ENCODE measurements around the gene WDR90.
A peak's percentile ranks its signal among the peaks of the same experiment; 100 is the strongest.

Gene WDR90

DNA sequence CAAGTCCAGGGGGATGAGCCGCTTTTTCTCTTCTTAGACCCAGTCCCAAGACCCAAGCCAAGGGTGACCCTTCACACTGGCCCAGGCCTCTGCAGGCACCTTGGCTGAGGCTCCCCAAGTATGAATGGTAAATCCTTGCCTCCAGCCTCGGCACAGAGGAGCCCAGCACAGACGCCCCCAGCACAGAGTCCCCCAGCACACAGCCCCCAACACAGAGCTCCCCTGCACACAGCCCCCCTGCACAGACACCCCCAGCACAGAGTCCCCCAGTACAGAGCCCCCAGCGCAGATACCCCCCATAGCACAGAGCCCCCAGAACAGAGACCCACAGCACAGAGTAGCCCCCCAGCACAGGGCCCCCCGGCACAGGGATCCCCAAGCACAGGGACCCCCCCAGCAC lies 8.6 kb upstream of the WDR90 start:
- no peak for DNase-seq

DNA sequence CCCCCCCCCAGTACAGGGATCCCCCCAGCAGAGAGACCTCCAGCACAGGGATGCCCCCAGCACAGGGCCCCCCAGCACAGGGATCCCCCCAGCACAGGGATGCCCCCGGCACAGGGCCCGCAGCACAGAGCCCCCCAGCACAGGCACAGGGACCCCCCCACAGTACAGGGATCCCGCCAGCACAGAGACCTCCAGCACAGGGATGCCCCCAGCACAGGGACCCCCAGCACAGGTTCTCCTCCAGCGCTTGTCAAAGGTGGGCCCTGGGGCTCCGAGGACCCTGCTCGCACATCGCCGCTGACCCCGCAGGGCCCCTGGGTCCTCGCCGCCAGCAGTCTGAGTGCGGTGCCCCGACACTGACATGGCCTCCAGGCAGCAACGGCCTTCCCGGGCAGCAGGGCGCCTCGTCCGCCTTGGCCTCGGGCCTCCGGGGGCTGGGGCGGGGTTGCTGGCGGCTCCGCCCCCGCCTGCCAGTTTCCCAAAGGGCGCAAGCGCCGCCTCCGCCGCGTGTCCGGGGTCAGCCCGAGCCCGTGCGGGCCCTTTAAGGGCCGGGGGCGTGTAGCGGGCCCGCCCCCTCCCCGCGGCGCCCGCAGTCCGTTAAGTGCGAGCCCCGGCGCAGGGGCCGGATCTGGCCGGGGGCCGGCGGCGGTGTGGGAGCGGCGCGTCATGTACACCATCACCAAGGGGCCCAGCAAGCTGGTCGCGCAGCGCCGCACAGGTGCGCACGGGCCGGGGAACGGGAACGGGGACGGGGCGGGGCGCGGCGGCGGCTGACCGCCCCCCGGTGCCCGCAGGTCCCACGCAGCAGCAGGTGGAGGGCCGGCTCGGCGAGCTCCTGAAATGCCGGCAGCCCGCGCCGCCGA lies 7.6 kb upstream of the WDR90 start, which contains the start of gene MCRIP2:
TSS of gene MCRIP2 (plus strand) at position 503 of the 863 bp plus-strand sequence. CDS start at position 667, 164 bp downstream.
- DNase-seq, result peak; percentile 42

DNA sequence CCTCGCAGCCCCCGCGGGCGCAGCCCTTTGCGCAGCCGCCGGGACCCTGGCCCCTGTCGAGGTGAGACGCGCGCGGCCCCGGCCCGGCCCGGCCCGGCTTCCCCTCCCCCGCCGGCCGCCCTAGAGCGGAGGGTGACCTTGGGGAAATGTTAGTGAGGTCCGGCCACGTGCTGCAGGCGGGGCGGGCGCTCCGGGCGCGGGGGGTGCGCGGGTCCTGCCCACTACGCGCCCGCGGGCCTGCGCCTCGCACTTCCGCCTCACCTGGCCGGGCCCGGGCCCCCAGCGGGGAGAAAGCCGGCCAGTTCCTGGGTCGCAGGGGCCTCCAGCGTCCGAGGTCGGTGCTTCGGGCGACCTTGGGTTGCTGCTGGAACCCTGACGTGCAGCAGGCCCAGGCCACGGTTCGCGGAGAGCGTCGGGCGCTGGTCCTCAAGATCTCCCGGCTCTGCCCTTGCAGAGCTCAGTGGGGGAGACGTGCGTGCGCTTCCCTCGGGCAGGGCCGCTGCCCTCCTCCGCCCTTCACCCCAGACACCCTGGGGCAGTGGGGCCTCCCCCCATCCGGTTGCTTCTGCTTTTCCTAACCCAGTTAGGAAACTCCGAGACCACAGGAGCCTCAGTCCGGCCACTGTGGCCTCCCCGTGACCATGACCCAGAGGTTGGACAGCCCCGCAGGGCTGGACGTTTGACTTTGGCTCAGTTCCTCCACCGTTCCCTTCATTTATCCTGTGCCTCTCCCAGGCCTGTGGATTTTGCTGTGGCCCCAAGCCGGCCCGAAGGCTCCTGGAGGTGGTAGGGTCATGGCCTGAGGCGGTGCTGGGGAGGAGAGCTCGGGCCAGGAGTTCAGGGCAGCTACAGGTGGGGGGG lies 6.7 kb upstream of the WDR90 start:
- no peak for DNase-seq

DNA sequence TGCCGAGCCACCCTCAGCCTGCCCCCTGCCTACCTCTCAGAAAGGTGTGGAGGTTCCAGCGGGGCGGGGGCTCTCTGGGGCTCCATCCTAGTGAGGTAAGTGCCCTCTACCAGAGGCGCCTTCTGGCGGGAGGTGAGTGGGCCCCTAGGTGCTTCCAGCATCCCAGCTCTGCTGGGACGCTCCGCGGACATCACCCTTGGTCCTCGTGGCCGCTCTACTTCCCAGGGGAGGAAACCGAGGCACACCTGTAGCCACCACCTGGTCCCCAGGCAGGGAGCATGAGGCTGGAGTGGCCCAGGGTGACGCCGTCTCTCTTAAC lies 6.2 kb upstream of the WDR90 start:
- DNase-seq, result no peak

DNA sequence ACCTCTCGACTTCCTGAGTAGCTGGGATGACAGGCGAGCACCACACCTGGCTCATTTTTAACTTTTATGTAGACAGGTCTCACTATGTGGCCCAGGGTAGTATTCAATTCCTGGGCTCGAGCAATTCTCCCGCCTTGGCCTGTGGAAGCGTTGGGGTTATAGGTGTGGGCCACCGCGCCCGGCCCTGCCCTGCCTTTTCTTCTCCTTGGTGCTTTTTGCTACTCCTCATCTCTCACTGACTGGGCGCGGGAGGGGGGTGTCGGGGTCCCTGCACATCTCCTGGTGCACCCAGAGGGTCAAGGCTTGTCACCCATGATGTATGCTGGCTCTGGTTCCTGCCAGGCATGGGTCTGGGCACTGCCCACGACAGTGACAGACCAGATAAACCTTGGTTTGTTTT lies 4.6 kb upstream of the WDR90 start:
- no peak for DNase-seq

DNA sequence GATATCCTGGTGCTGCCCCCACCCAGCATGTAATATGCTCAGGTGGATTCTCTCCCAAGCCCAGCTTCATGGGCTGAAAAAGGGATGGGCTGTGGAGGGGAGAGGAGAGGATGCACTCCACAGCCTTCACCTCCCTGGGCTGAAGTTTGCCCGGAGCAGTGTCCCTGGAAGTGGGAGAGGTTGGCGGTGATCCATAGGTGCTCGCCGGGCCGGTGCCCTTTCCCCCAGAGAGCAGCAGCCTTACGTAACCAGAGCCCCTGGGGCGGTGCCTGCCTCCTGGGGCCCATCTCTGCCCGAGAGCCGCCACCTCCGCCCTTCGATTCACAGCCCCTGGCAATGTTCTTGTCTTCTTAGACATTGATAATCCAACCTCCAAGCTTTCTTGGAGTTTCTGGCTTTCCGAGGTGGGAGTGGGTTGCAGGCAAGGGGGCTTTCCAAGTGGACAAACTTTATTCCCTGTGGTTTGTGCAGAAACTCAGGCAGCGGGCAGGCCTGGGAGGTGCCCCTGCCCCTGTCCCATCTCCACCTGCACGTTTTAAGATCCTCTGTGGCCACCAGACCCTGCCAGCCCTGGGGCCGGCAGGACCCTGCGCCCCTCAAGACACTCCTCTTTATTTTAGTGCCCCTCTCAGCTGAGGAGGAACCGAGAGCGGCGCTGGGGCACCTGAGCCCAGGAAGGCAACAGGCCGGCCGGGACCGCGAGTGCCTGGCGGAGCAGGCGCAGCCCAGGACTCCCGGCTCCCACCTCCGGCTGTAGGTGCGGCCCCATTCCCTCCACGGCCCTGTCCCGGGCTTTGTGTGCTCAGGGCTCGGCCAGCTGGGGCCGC lies 3.1 kb upstream of the WDR90 start:
- no peak for DNase-seq

DNA sequence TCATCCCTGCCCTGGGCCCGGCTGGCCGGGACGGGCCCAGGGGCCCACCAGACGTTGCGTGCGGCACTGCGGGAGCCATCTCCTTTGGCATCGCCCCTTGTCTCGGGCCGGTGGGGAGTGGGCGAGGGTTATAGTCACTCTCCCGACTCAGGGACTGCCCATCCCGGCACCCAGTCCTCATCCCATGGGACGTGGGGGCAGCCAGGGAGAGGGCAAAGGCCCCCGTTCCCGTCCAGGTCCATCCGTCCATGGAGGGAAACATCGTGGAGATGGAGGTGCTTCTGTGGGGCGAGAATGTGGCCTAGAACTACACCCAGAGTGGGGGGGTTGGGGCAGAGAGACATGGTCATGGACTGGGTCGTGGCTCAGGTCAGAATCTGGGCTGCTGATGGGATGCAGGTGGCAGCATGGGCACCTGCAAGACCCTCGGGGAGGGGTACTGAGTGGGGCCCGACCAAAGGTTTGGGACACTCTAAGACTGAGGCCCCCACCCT lies 2.4 kb upstream of the WDR90 start:
- DNase-seq, result no peak

DNA sequence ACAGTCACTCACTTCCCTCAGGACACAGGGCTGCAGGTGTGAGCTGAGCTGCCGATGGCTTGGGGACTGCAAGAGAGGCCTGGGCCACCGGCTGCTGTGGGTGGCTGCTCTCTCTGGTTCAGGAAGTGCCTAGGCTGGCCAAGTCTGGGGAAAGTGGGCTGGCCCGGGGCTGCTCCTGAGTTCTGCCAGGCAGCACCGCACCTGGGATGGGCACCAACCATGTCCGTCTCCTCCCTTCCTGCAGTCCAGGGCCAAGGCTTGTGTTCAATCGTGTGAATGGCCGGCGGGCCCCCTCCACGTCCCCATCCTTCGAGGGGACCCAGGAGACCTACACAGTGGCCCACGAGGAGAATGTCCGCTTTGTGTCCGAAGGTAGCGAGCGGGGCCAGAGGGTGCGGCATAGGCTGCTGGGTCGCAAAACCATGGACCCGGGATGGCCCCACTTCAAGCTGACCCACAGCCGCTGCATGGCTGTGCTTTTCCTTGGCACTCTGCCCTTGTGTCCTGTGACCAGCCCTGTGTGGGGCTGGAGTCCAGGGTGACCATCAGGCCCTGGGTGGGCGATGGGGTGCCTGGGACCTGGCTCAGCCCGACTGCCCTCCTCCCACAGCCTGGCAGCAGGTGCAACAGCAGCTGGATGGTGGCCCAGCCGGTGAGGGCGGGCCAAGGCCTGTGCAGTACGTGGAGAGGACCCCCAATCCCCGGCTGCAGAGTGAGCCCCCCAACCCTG lies 1.8 kb upstream of the WDR90 start:
- DNase-seq, result no peak

DNA sequence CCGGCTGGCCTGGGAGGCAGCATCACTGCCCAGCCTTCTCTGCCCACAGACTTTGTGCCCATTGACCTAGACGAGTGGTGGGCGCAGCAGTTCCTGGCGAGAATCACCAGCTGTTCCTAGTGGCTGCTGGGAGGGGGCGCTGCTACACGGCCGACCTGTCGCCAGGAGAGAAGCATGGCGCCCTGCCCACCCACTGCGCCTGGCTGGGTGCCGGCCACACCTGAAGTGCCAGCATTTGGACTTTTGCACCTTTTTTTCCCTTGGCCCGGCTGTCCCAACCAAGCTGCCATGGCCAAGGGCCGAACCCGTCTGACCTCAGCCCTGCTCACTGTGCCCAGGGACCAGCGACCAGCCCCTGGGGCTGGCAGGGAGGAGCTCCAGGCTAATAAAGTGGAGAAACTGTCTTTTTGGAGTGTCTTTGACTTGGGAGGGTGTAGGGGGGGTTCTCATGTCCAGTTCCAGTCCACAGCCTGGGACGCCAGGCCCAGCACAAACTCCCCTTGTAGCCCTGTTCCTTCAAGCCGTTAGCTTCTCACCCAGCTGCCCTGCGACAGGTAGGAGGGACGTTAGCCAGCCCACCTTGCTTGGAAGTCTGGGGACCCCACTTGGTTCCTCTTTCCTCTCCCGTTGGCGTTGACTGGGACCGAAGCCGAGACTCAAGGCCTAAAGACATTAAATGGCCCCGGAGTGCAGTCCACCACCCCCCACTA lies 939 bp upstream of the WDR90 start:
- DNase-seq, result no peak

DNA sequence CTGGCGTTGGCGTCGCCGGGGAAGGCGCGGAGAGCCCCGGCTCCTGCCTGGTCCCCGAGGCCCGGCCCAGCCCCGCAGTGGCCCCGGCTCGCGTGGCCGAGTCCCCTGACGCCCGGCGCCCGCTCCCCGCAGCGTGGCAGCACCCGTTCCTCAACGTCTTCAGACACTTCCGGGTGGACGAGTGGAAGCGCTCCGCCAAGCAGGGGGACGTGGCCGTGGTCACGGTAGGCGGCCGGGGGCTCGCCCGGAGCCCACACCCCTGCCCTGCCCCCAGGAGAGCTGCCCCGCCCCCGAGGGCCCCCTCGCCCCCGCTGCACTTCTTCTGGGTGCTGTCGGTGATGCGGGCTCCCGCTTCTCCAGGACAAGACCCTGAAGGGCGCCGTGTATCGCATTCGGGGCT lies 466 bp downstream of the WDR90 start:
- no peak for DNase-seq

DNA sequence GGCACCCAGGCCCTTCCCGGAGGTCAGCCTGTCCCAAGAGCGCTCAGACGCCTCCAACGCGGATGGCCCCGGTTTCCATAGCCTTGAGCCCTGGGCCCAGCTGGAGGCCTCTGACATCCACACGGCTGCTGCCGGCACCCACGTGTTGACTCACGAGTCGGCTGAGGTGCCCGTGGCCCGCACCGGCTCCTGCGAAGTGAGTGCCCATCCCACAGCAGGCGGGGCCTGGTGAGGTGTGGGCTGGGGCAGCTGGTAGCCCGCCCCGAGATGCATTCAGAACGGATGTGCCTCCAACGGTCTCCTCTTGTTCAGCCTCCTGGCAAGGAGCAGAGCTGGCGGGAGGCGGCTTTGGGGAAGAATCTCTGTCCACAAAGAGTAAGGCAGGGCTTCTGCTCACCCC lies 2.7 kb downstream of the WDR90 start:
- no peak for DNase-seq

DNA sequence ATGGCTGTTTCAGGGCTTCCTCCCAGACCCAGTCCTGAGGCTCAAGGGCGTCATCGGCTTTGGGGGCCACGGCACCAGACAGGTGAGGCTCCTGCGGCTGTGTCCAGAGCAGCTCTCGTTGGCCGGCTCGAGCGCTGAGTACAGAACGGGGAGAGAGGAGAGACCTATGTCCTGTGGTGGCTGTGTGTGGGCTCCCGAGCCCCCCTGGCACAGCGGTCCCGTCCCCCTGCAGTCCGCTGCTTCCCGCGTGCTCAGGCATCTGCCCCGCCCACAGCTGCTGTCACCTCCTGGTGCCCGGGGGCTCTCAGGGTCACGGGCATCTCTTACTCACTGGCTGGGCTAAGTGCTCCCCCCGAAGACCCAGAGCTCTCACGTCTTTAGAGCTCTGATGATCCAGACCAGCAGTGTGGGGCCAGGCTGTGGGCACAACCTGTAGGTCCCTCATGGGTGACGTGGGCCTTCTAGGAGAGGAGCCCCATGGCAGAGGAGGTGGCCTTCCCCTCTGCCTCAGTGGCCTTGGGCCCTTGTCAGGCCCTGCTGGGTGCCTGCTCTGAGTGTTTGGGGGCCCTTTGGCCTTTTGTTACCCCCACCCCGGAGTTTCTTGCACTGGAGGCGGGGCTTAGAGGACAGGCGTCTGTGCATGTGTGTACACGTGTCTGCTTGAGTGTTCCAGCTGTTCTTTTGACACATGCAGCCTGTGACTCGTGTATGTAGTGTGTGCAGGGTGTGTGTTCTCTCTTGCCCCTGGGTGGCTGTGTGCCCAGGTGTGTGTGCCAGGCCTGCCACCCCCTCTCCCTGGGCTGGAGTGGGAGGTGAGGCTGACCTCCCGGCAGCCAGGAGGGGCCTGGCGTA lies 3.5 kb downstream of the WDR90 start:
- no peak for DNase-seq

DNA sequence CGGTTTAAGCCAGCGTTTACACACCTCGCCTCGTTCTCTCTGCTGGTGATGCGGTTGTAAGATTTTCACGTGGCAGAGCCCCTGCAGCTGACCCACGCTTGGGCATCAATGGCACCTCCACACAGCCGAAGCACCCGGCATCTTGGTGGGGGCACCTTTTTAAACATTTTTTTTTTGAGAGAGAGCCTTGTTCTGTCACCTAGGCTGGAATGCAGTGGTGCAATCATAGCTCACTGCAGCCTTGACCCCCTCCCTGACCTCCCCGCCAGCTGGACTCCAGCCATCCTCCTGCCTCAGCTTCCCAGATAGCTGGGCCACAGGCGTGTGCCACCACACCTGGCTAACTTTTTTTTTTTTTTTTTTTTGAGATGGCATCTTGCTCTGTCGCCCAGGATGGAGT lies 4.9 kb downstream of the WDR90 start:
- no peak for DNase-seq

DNA sequence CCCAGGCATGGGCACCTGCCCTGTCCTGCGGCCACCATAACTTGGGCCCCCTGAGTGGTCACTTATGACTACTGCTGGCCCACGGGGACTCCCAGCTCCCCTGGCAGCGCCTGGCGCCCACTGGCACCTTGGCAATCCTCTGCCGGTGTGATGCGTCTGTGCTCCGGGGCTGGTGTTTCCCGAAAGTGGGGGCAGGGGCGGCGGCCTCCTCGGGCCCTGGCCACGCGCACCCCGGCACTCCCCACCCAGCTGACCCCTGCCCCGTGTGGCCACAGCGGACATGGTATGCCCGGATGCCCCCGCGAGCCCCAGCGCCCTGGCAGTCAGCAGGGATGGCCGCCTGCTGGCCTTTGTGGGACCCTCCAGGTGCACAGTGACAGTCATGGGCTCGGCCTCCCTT lies 8.3 kb downstream of the WDR90 start:
- no peak for DNase-seq

DNA sequence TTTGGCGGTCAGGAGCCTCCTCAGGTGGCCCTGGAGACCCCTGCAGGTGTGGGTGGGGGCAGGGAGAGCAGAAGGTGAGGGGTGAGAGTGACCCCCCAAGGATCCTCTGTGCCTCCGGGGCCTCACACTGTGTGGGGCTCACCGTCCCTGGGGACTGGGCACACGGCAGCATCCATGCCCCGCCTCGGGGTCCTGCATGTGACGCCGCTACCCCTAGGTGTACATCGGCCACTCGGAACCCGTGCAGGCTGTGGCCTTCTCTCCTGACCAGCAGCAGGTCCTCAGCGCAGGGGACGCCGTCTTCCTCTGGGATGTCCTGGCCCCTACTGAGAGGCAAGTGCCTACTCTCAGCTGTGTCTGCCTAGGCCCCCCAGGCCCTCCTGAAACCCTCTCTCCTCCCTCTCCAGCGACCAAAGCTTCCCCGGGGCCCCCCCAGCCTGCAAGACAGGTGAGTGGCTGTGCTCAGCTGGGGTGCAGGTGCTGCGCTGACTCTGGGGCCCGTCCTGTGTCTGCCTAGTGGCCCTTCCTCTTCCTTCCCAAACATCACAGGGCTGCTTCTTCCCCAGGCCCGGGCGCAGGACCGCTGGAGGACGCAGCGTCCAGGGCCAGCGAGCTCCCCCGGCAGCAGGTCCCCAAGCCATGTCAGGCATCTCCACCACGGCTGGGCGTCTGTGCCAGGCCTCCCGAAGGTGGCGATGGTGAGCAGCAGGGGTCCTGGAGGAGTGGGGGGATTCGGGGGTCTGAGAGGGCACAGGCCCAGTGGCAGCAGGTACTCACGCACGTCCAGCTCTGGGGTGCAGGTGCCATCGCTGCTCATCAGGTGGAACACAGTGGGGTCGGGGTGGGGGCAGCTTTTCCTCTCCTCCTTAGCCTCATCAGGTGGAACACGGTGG lies 9.8 kb downstream of the WDR90 start:
- no peak for DNase-seq

DNA sequence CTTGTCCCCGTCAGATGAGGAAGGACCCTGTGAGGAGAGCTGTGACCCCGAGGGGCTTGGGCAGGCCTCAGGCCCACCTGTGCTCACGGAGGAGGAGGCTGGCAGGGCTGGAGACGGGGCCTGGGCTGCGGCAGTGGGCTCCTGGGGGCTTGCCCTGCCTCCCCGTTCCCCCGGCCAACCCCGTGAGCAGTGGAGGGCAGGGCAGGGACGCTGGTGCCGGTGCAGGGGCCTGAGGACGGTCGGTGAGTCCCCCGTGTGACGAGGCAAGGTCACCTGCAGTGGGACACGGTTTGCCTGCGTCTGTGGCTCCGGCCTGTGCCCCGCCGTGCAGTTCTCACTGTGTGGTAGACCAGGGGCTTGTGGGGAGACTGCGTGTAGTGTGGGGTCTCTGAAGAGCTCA lies 10.5 kb downstream of the WDR90 start:
- no peak for DNase-seq

DNA sequence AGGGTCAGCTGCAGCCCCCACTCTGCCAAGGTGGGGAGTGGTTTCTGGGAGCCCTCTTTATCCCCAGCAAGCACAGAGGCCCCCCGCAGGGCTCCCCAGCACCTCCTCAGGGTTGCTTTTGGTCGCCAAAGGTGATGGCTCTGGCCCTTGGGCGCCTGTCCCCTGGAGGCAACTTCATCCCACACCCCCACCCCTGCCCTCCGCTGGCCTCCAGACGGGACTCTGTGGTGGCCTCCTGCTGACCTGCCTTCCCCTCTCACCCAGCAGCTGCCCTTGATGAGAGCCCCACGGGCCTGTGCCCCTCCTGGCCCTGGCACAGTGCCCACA lies 10.9 kb downstream of the WDR90 start:
- no peak for DNase-seq

DNA sequence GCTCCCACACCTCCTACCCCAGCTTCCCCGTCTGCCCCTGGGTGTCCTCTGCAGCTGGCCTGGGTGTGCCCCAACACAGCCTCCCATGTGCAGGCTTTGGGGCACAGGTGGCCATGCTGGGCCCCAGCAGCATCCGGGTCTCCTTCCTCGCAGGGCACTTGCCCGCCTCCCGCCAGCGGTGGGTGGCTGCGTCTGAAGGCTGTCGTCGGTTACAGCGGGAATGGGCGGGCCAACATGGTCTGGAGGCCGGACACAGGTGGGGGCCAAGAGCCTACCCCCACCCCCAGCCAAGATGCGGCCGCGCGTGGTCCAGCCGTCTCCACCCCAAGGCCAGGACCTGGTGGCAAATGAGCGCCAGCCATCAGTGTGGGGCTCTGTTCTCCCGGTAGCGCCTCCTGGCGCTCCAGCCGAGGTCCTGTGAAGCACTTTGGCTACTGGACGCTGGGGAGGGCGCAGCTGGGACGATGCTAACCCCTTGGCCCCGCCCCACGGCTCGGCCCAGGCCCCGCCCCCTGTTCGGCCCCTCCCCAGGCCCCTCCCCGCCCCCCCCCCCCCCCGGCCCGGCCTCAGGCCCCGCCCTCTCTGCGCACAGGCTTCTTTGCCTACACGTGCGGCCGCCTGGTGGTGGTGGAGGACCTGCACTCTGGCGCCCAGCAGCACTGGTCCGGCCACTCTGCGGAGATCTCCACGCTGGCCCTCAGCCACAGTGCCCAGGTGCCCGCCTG lies 11.5 kb downstream of the WDR90 start:
- DNase-seq, result peak; percentile 36

Data from central memory CD4-positive, alpha-beta T cell (primary cell).